GM12891 (cell line): ENCODE results near the gene CSNK2A2.

Experiments used
- SPI1 ChIP-seq: IDR thresholded peaks from 2 replicates; pipeline ENCODE4 v1.6.1; 2011; ENCODE audit warnings: low read depth, low read length, control low read depth
- TAF1 ChIP-seq: IDR thresholded peaks from 2 replicates; pipeline ENCODE4 v1.6.1; 2011; ENCODE audit warnings: low read depth, low read length, control low read depth

GRCh38 chr16:58121132-58121531 is 76.8 kb downstream of the CSNK2A2 start:
- no peak for TF ChIP-seq TAF1
- no peak for TF ChIP-seq SPI1
